DND-41 (cell line): ENCODE results near the gene CYYR1.

Source experiments
- ATAC-seq: fragments of 200-7000 bp; cut with Tn5 transposase; 3 replicates; pipeline ENCODE4 v1.9.1; 2021; ENCODE audit warnings: low read depth; ENCODE audit not compliant: insufficient read depth
- DNase-seq: peaks from one replicate; pipeline ENCODE4 v3.0.0-alpha.2; 2020
- H2AFZ ChIP-seq: 2 replicates; pipeline ENCODE4 v1.6.0; 2012; ENCODE audit warnings: low read depth, low read length
- H3K27ac ChIP-seq: 2 replicates; pipeline ENCODE4 v1.5.1; 2012; ENCODE audit warnings: low read length, inconsistent platforms
- H3K27me3 ChIP-seq: fragments of 200-600 bp; sonication (generic); 2 replicates; pipeline ENCODE4 v1.6.0; 2012; ENCODE audit warnings: low read length, mild to moderate bottlenecking, inconsistent platforms; ENCODE audit not compliant: insufficient read depth, poor library complexity
- H3K36me3 ChIP-seq: 2 replicates; pipeline ENCODE4 v1.5.1; 2012; ENCODE audit warnings: low read length, inconsistent platforms; ENCODE audit not compliant: insufficient read depth
- H3K4me1 ChIP-seq: 2 replicates; pipeline ENCODE4 v1.5.1; 2012; ENCODE audit warnings: mild to moderate bottlenecking, low read length; ENCODE audit not compliant: insufficient read depth
- H3K4me2 ChIP-seq: 2 replicates; pipeline ENCODE4 v1.6.0; 2012; ENCODE audit warnings: mild to moderate bottlenecking, moderate library complexity, low read length, inconsistent platforms; ENCODE audit not compliant: insufficient read depth
- H3K4me3 ChIP-seq, 2 experiments: fragments of 200-600 bp in 1 of 2; shearing (Covaris generic) in 1 of 2; 2 replicates each; pipeline ENCODE4 v1.5.1; 2012 to 2016; ENCODE audit warnings: inconsistent platforms in 2 of 2, low read length in 2 of 2, mild to moderate bottlenecking in 2 of 2, low read depth in 1 of 2, moderate library complexity in 1 of 2
- H3K79me2 ChIP-seq: 2 replicates; pipeline ENCODE4 v1.6.0; 2012; ENCODE audit warnings: low read length, inconsistent platforms; ENCODE audit not compliant: insufficient read depth
- H3K9ac ChIP-seq: 2 replicates; pipeline ENCODE4 v1.6.0; 2012; ENCODE audit warnings: low read depth, mild to moderate bottlenecking, inconsistent platforms, low read length, moderate library complexity
- H3K9me3 ChIP-seq: 2 replicates; pipeline ENCODE4 v1.5.1; 2012; ENCODE audit warnings: low read length, moderate library complexity, mild to moderate bottlenecking, inconsistent platforms; ENCODE audit not compliant: insufficient read depth, severe bottlenecking
- H4K20me1 ChIP-seq: 2 replicates; pipeline ENCODE4 v1.6.0; 2012; ENCODE audit warnings: low read length; ENCODE audit not compliant: insufficient read depth
- CTCF ChIP-seq: IDR thresholded peaks from 2 replicates; pipeline ENCODE4 v1.5.1; 2012; ENCODE audit warnings: borderline replicate concordance, low read length, moderate library complexity, mild to moderate bottlenecking; ENCODE audit not compliant: poor library complexity, severe bottlenecking; ENCODE audit errors: extremely low read depth
- EZH2 ChIP-seq: IDR thresholded peaks from 3 replicates; pipeline ENCODE4 v1.6.1; 2012; ENCODE audit warnings: borderline replicate concordance, low read depth, mild to moderate bottlenecking, moderate library complexity, low read length, inconsistent platforms; ENCODE audit not compliant: severe bottlenecking

The CYYR1 gene

DNA sequence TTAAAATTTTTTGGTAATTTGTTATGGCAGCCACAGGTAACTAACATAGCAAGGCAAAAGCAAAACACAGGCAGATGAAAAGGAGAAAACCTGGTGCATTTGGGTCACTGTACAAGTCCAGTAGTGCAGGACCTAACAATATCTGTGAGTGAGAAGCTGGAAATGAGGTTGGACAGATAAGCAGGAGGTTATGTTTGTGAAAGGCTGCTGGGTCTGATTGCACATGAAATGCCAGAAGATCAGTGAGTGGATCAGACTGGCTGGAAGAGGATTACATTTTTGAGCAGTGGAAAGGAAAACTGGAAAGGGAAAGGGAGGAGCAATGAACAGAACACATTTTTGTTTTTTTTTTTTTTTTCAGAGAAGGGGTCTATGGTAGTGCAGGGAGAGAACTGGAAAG lies 73.6 kb downstream of the CYYR1 start:
- Histone ChIP-seq H3K27me3 (no peaks in the 10 kb centered on the region), H3K9ac (no peak overlapping the region), H4K20me1 (no peaks in the 10 kb centered on the region), H3K4me2 (no peak overlapping the region), H3K4me3 (no peak overlapping the region), H3K36me3 (no peaks in the 10 kb centered on the region), H3K79me2 (no peaks in the 10 kb centered on the region), H3K4me1 (peaks cover 7% of the 10 kb centered on the region), H3K27ac (no peak overlapping the region), H2AFZ (no peak overlapping the region), H3K9me3 (peaks cover 7% of the 10 kb centered on the region)
- ATAC-seq: no peak
- DNase-seq: no peak
- no peak for TF ChIP-seq EZH2
- TF ChIP-seq CTCF: no peak

DNA sequence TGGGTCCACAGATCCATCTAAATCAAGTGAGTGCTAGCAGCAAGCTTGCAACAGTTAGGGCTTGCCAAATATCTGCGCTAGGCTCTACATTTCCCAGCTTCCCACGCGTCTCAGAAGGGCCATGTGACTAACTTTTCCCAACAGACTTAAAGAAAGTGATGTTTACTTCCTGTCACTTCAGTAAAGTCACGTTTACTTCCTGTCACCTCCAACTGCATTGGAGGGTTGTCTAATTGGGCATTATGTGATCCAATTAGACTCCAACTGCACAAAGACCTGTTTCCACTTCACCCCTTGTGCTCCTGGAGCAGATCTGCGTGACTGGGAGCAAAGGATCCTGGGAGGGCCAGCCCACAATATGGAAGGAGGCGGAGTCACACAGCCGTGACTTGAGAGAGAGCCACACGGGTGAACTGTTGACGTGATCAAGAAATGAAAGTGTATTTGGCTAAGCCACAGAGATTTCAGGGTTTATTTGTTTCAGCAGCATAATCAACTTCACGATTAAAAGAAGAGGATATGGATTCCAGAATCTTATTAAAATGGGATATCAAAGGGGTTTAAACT lies 77.7 kb downstream of the CYYR1 start:
- H3K36me3 ChIP-seq: no peaks in the 10 kb centered on the region
- peaks cover 7% of the 10 kb centered on the region for H3K9me3 ChIP-seq
- H3K27ac ChIP-seq: no peak overlapping the region
- no peaks in the 10 kb centered on the region for H3K79me2 ChIP-seq
- peaks cover 7% of the 10 kb centered on the region for H3K4me1 ChIP-seq
- no peaks in the 10 kb centered on the region for H4K20me1 ChIP-seq
- no peak for TF ChIP-seq EZH2
- no peak for TF ChIP-seq CTCF
- H3K4me2 ChIP-seq: no peak overlapping the region
- H3K4me3 ChIP-seq: no peak overlapping the region
- no peak for DNase-seq
- no peaks in the 10 kb centered on the region for H3K27me3 ChIP-seq
- no peak overlapping the region for H3K9ac ChIP-seq
- ATAC-seq: no peak
- peak overlapping the region; percentile 50 for H2AFZ ChIP-seq

- no peak for DNase-seq
- TF ChIP-seq EZH2 (no peak), CTCF (no peak)
- no peak overlapping the region for H2AFZ ChIP-seq
- no peaks in the 10 kb centered on the region for H4K20me1 ChIP-seq
- no peak overlapping the region for H3K9ac ChIP-seq
- no peak for ATAC-seq
- H3K27me3 ChIP-seq: no peaks in the 10 kb centered on the region
- no peaks in the 10 kb centered on the region for H3K79me2 ChIP-seq
- H3K4me3 ChIP-seq: no peak overlapping the region
- peaks cover 7% of the 10 kb centered on the region for H3K4me1 ChIP-seq
- H3K9me3 ChIP-seq: peaks cover 7% of the 10 kb centered on the region
- no peaks in the 10 kb centered on the region for H3K36me3 ChIP-seq
- H3K27ac ChIP-seq: no peak overlapping the region
- no peak overlapping the region for H3K4me2 ChIP-seq
Measured at GRCh38 chr21:26491663-26492062, 81.4 kb downstream of the CYYR1 start.

- Histone ChIP-seq H3K9ac (no peak overlapping the region), H3K4me3 (no peak overlapping the region), H3K27me3 (no peaks in the 10 kb centered on the region), H3K27ac (no peak overlapping the region), H3K4me1 (peaks cover 7% of the 10 kb centered on the region), H3K36me3 (no peaks in the 10 kb centered on the region), H3K79me2 (no peaks in the 10 kb centered on the region), H3K9me3 (peaks cover 7% of the 10 kb centered on the region), H2AFZ (no peak overlapping the region), H4K20me1 (no peaks in the 10 kb centered on the region), H3K4me2 (no peak overlapping the region)
- ATAC-seq (no peak), DNase-seq (no peak)
- no peak for TF ChIP-seq EZH2
- no peak for TF ChIP-seq CTCF
Measured at GRCh38 chr21:26490771-26491170, 82.3 kb downstream of the CYYR1 start.
